Mesendoderm (in vitro differentiated cells): ENCODE results near the gene OVOL1.

Experiments used
- DNase-seq: peaks from one replicate; pipeline ENCODE4 v3.0.0; 2013
- H2AK5ac ChIP-seq: 2 replicates; pipeline ENCODE4 v1.6.1; 2013; ENCODE audit warnings: low read length, inconsistent platforms
- H2BK120ac ChIP-seq: 2 replicates; pipeline ENCODE4 v1.6.1; 2013; ENCODE audit warnings: low read depth, mild to moderate bottlenecking, low read length, moderate library complexity, mixed read lengths
- H2BK15ac ChIP-seq: replicated peaks from 2 replicates; pipeline ENCODE4 v1.6.1; 2013; ENCODE audit warnings: low read depth, mild to moderate bottlenecking, moderate library complexity
- H2BK5ac ChIP-seq: 2 replicates; pipeline ENCODE4 v1.6.1; 2013; ENCODE audit warnings: low read length, inconsistent platforms
- H3K18ac ChIP-seq: 2 replicates; pipeline ENCODE4 v1.6.1; 2013; ENCODE audit warnings: mild to moderate bottlenecking, low read length, mixed read lengths
- H3K23ac ChIP-seq: one replicate; pipeline ENCODE4 v1.6.1; 2013; ENCODE audit warnings: low read length
- H3K27ac ChIP-seq: 2 replicates; pipeline ENCODE4 v1.5.1; 2013; ENCODE audit warnings: low read depth, mild to moderate bottlenecking, inconsistent platforms, low read length, moderate library complexity
- H3K27me3 ChIP-seq: 2 replicates; pipeline ENCODE4 v1.6.1; 2013; ENCODE audit warnings: low read length, control low read depth, mild to moderate bottlenecking, inconsistent platforms; ENCODE audit not compliant: insufficient read depth, poor library complexity
- H3K36me3 ChIP-seq: 2 replicates; pipeline ENCODE4 v1.6.1; 2013; ENCODE audit warnings: low read length, inconsistent platforms; ENCODE audit not compliant: control insufficient read depth, insufficient read depth
- H3K4ac ChIP-seq: one replicate; pipeline ENCODE4 v1.6.1; 2013; ENCODE audit warnings: low read depth, mild to moderate bottlenecking, low read length, moderate library complexity
- H3K4me1 ChIP-seq: 2 replicates; pipeline ENCODE4 v1.6.1; 2013; ENCODE audit warnings: low read depth, low read length, inconsistent platforms; ENCODE audit not compliant: control insufficient read depth
- H3K4me2 ChIP-seq: 2 replicates; pipeline ENCODE4 v1.6.1; 2013; ENCODE audit warnings: low read length
- H3K4me3 ChIP-seq: 2 replicates; pipeline ENCODE4 v1.5.1; 2013; ENCODE audit warnings: mild to moderate bottlenecking, low read length
- H3K56ac ChIP-seq: one replicate; pipeline ENCODE4 v1.6.1; 2013; ENCODE audit warnings: low read length
- H3K79me1 ChIP-seq: 2 replicates; pipeline ENCODE4 v1.6.1; 2013; ENCODE audit warnings: low read length, inconsistent platforms
- H3K79me2 ChIP-seq: 2 replicates; pipeline ENCODE4 v1.6.1; 2013; ENCODE audit warnings: mild to moderate bottlenecking, low read length; ENCODE audit not compliant: control insufficient read depth, insufficient read depth
- H3K9ac ChIP-seq: 2 replicates; pipeline ENCODE4 v1.6.1; 2013; ENCODE audit warnings: low read length, inconsistent platforms
- H4K5ac ChIP-seq: one replicate; pipeline ENCODE4 v1.6.1; 2013; ENCODE audit warnings: low read length
- H4K8ac ChIP-seq: one replicate; pipeline ENCODE4 v1.6.1; 2013; ENCODE audit warnings: low read depth, mild to moderate bottlenecking, control low read depth, low read length, moderate library complexity
- WGBS: extraction: QIAGEN DNeasy Blood & Tissue Kit; methylation state at CpG from one replicate; pipeline ENCODE4 v1.1.7; 2013; ENCODE audit warnings: low lambda C conversion rate, missing lambda C conversion rate; ENCODE audit not compliant: insufficient coverage; ENCODE audit errors: extremely low coverage; 5-methylcytosine and 5-hydroxymethylcytosine counted together

OVOL1 gene

GRCh38 chr11:65794570-65795510 is 8.0 kb downstream of the OVOL1 start:
- Histone ChIP-seq H3K27me3 (no peaks in the 10 kb centered on the region), H2BK5ac (no peak overlapping the region)
- no CpG with 5 or more reads among the region's 42 CpGs for WGBS

GRCh38 chr11:65796726-65797601 is 10.1 kb downstream of the OVOL1 start:
- H3K4me3 ChIP-seq: no peak overlapping the region
- no peaks in the 10 kb centered on the region for H3K4me1 ChIP-seq
- H3K56ac ChIP-seq: no peak overlapping the region
- no peaks in the 10 kb centered on the region for H3K36me3 ChIP-seq
- H4K8ac ChIP-seq: no peak overlapping the region
- H3K18ac ChIP-seq: no peak overlapping the region
- H2BK5ac ChIP-seq: no peak overlapping the region
- no peak overlapping the region for H2AK5ac ChIP-seq
- H2BK15ac ChIP-seq: no peak overlapping the region
- H4K5ac ChIP-seq: no peak overlapping the region
- H3K9ac ChIP-seq: no peak overlapping the region
- H3K27ac ChIP-seq: no peak overlapping the region
- H3K4me2 ChIP-seq: no peak overlapping the region
- no peak overlapping the region for H3K23ac ChIP-seq
- H3K79me2 ChIP-seq: no peaks in the 10 kb centered on the region
- no peak overlapping the region for H2BK120ac ChIP-seq
- no peaks in the 10 kb centered on the region for H3K79me1 ChIP-seq
- H3K27me3 ChIP-seq: no peaks in the 10 kb centered on the region
- no peak for DNase-seq
- WGBS: no CpG with 5 or more reads among the region's 15 CpGs
- H3K4ac ChIP-seq: no peak overlapping the region

More at GRCh38 chr11:65794570-65795510, 8.0 kb downstream of the OVOL1 start:
- Histone ChIP-seq H2AK5ac (no peak overlapping the region), H3K36me3 (no peaks in the 10 kb centered on the region), H4K8ac (no peak overlapping the region), H2BK120ac (no peak overlapping the region), H3K23ac (no peak overlapping the region), H4K5ac (no peak overlapping the region), H2BK15ac (no peak overlapping the region), H3K4me2 (no peak overlapping the region), H3K27ac (no peak overlapping the region), H3K18ac (no peak overlapping the region), H3K56ac (no peak overlapping the region), H3K79me1 (no peaks in the 10 kb centered on the region), H3K79me2 (no peaks in the 10 kb centered on the region), H3K4me1 (no peaks in the 10 kb centered on the region), H3K4ac (no peak overlapping the region), H3K9ac (no peak overlapping the region), H3K4me3 (no peak overlapping the region)
- no peak for DNase-seq

GRCh38 chr11:65797711-65798110 is 10.8 kb downstream of the OVOL1 start:
- no peak overlapping the region for H2BK5ac ChIP-seq
- no peak overlapping the region for H2BK15ac ChIP-seq
- no peak overlapping the region for H3K4me3 ChIP-seq
- WGBS: no CpG with 5 or more reads among the region's 13 CpGs
- no peak overlapping the region for H3K56ac ChIP-seq
- no peak overlapping the region for H2AK5ac ChIP-seq
- H2BK120ac ChIP-seq: no peak overlapping the region
- no peaks in the 10 kb centered on the region for H3K27me3 ChIP-seq
- no peak overlapping the region for H3K4ac ChIP-seq
- no peaks in the 10 kb centered on the region for H3K79me1 ChIP-seq
- H3K27ac ChIP-seq: no peak overlapping the region
- no peak for DNase-seq
- no peak overlapping the region for H4K5ac ChIP-seq
- no peak overlapping the region for H3K23ac ChIP-seq
- H3K4me2 ChIP-seq: no peak overlapping the region
- no peaks in the 10 kb centered on the region for H3K79me2 ChIP-seq
- H3K18ac ChIP-seq: no peak overlapping the region
- H3K4me1 ChIP-seq: no peaks in the 10 kb centered on the region
- no peaks in the 10 kb centered on the region for H3K36me3 ChIP-seq
- H4K8ac ChIP-seq: no peak overlapping the region
- no peak overlapping the region for H3K9ac ChIP-seq

DNA sequence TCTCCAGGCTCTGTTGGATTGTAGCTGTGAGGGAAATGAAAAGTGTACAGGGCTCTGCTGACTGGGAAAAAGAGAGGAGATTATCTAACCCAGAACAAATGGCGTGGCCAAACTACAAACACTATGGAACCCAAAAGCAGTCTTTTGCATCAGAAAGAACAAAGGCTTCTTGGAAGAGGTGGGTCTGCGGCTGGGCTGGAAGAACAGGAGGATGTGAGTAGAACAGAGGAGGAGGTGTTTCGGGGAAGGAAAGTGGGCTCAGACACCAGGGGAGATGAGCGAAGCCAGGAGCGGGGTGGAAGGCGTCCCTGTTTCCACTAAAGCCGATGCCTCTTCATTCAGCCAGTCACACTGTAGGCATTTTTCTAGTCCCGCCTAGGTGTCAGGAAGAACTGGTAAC is 12.0 kb downstream of the OVOL1 start:
- H2AK5ac ChIP-seq: no peak overlapping the region
- H3K9ac ChIP-seq: no peak overlapping the region
- no peak for DNase-seq
- no peak overlapping the region for H2BK120ac ChIP-seq
- WGBS: no CpG with 5 or more reads among the region's 8 CpGs
- H3K4ac ChIP-seq: no peak overlapping the region
- H3K18ac ChIP-seq: no peak overlapping the region
- no peaks in the 10 kb centered on the region for H3K27me3 ChIP-seq
- H2BK5ac ChIP-seq: no peak overlapping the region
- no peak overlapping the region for H4K5ac ChIP-seq
- no peak overlapping the region for H3K4me2 ChIP-seq
- no peak overlapping the region for H4K8ac ChIP-seq
- no peak overlapping the region for H2BK15ac ChIP-seq
- H3K23ac ChIP-seq: no peak overlapping the region
- no peak overlapping the region for H3K56ac ChIP-seq
- no peak overlapping the region for H3K27ac ChIP-seq
- no peaks in the 10 kb centered on the region for H3K79me2 ChIP-seq
- H3K36me3 ChIP-seq: no peaks in the 10 kb centered on the region
- no peak overlapping the region for H3K4me3 ChIP-seq
- no peaks in the 10 kb centered on the region for H3K79me1 ChIP-seq
- H3K4me1 ChIP-seq: no peaks in the 10 kb centered on the region

DNA sequence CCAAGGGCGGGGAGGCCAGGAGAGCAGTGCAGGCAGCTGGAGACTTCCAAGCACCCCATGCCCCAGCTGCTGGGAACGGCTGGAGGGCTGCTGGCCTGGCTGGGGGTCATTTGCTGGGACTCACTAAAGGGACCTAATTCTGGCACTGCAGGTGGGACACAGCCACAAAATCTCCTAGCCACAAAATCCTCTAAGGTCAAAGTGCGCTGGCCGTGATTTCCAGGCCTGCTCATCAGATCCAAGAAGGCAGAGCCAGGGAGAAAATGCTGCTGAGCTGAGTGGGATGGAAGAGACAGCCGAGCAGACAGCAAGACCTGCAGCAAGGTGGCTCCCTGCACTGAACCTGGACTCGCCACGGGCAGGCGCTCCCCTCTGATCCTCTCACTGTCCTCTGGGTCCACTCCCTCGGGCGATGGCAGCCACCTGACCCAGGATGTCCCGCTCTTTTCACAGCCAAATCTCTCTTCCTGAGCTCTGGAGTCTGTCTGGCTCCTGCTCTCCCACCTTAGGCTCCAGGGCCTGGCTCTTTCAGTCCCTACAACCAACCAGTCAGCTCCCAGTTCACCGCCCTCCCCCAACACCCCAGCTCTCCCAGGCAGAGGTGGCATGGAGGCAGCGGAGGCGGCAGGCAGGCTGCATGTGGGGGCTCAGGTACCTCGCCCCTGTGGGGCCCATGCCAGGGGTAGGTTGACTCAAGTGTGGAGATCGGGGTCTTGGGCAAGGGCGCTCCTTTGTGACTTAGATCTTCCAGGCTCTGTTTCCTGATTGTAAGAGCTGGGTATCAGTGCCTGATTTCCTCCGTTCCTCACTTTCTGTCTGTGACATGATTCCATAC is 14.5 kb downstream of the OVOL1 start:
- no peak overlapping the region for H3K27ac ChIP-seq

More for the DNA sequence above, 14.5 kb downstream of the OVOL1 start:
- Histone ChIP-seq H3K79me1 (no peaks in the 10 kb centered on the region), H3K4me1 (no peaks in the 10 kb centered on the region), H3K56ac (no peak overlapping the region), H2BK120ac (no peak overlapping the region), H3K4ac (no peak overlapping the region), H3K23ac (no peak overlapping the region), H3K9ac (no peak overlapping the region), H2BK5ac (no peak overlapping the region), H3K18ac (no peak overlapping the region), H3K4me2 (no peak overlapping the region), H3K27me3 (no peaks in the 10 kb centered on the region), H4K5ac (no peak overlapping the region), H3K79me2 (no peaks in the 10 kb centered on the region), H2BK15ac (no peak overlapping the region), H3K4me3 (no peak overlapping the region), H4K8ac (no peak overlapping the region), H2AK5ac (no peak overlapping the region), H3K36me3 (no peaks in the 10 kb centered on the region)
- no CpG with 5 or more reads among the region's 18 CpGs for WGBS
- no peak for DNase-seq
